ENCODE results near the gene MICAL3.

The MICAL3 gene

DNA sequence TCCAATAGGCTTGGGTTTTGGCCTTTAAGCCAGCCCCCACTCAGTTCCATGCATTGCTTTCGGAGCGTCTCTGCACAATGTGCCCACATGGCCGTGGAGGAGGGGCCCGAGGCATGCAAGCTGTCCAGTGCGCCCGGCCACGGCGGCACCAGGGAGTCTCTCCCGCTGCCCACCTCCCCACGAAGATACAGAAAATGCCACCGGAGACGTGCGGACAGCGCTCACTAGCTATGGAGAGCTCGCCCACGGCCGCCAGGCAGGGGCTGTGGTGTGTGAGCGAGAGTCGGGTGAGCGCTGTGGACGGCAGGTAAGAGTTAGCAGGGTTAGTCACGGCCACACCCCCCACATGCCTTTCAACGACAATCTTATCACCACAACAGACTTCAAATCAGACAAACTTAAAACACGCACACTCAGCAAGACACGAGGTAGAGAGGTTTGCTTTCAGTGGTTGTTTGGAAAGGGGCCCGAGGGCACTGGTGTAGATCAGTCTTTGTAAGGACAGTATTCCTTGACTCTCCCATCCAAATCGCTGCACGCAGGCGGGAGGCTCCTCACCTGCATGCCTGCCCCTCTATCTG, 231.4 kb downstream of the MICAL3 start:
- Mint-ChIP-seq H3K4me3 (no peak overlapping the region), H3K27ac (no peak overlapping the region), H3K4me1 (ENCODE audit: low read depth) (no peaks in the 10 kb centered on the region), H3K36me3 (ENCODE audit: low read depth) (no peaks in the 10 kb centered on the region), H3K27me3 (ENCODE audit: low read depth) (no peaks in the 10 kb centered on the region), H3K9me3 (no peaks in the 10 kb centered on the region)
- no peak for DNase-seq (ENCODE audit: low spot score)

DNA sequence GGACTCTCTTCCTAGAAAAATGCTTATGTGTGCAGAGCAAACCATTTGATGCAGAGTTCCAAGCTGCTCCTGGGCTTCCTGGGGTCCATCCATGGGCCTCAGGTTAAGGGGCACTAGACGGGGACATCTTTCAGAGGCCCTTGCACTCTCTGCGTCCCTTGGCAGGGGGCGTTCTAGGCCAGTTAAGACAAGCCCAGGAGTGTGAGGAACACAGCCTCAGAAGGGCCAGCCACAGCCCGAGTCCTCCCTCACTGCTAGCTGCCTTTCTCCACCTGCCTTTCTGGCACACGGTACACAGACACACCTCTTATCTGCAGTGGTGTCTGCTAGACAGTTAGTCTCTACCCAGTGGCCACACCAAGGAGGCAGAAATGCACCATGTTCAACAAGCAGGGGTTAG, 232.1 kb downstream of the MICAL3 start:
- Mint-ChIP-seq H3K27ac (no peak overlapping the region), H3K36me3 (ENCODE audit: low read depth) (no peaks in the 10 kb centered on the region), H3K9me3 (no peaks in the 10 kb centered on the region), H3K4me3 (no peak overlapping the region), H3K4me1 (ENCODE audit: low read depth) (no peaks in the 10 kb centered on the region), H3K27me3 (ENCODE audit: low read depth) (no peaks in the 10 kb centered on the region)
- no peak for DNase-seq (ENCODE audit: low spot score)

GRCh38 chr22:17791196-17791595, 233.2 kb downstream of the MICAL3 start:
- H3K27ac Mint-ChIP-seq, result no peak overlapping the region
- H3K9me3 Mint-ChIP-seq, result no peaks in the 10 kb centered on the region
- no peaks in the 10 kb centered on the region for H3K4me1 Mint-ChIP-seq (ENCODE audit: low read depth)
- H3K36me3 Mint-ChIP-seq (ENCODE audit: low read depth), result no peaks in the 10 kb centered on the region
- no peak for DNase-seq (ENCODE audit: low spot score)
- H3K4me3 Mint-ChIP-seq, result no peak overlapping the region
- H3K27me3 Mint-ChIP-seq (ENCODE audit: low read depth), result no peaks in the 10 kb centered on the region

GRCh38 chr22:17789379-17790200, 234.8 kb downstream of the MICAL3 start:
- Mint-ChIP-seq H3K4me1 (ENCODE audit: low read depth) (no peaks in the 10 kb centered on the region), H3K36me3 (ENCODE audit: low read depth) (no peaks in the 10 kb centered on the region), H3K27me3 (ENCODE audit: low read depth) (no peaks in the 10 kb centered on the region), H3K27ac (no peak overlapping the region), H3K4me3 (no peak overlapping the region), H3K9me3 (no peaks in the 10 kb centered on the region)
- DNase-seq (ENCODE audit: low spot score), result no peak

DNA sequence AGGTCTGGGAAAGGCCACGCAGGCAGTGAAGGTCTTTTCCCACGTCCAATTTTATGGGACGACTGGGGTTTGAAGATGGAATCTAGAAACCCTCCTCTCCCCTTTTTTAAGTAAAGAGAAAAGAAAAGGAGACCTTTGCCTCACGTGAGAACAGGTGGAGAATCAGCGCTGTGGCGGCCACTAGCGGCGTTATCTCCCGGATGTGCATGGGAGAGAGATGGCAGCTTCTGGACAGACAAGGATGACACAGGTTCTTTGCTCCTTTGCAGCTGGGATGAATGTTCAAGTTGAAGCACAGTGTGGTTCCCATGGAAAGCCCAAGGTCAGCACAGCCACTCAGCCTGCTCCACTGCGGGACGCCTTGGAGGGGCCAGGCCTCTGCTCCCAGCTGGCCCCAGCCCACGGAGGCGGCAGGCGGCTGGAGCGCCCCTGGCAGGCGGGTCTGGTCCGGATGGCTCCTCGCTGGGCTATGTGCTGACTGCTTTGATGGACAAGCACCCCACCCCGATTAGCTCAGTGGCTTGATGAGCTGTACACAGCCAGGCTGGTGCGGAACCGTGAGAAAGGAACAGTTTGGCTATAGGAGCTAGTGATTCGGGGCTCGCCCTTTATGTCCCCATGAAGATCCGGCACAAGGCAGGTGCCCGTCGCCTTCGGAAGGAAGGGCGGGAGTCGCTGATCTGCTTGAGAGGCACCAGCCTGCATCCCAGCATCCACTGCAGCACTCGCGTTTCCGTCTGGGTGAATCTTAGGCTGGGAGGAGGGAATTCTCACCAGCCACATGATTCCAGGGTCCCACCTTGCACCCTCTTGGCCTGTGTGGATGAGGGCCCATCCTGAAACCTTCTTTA, 235.6 kb downstream of the MICAL3 start:
- no peak overlapping the region for H3K27ac Mint-ChIP-seq
- no peaks in the 10 kb centered on the region for H3K4me1 Mint-ChIP-seq (ENCODE audit: low read depth)
- H3K4me3 Mint-ChIP-seq, result no peak overlapping the region
- DNase-seq (ENCODE audit: low spot score), result no peak
- no peaks in the 10 kb centered on the region for H3K27me3 Mint-ChIP-seq (ENCODE audit: low read depth)
- H3K36me3 Mint-ChIP-seq (ENCODE audit: low read depth), result no peaks in the 10 kb centered on the region
- no peaks in the 10 kb centered on the region for H3K9me3 Mint-ChIP-seq

- H3K4me1 Mint-ChIP-seq (ENCODE audit: low read depth), result no peaks in the 10 kb centered on the region
- no peaks in the 10 kb centered on the region for H3K27me3 Mint-ChIP-seq (ENCODE audit: low read depth)
- DNase-seq (ENCODE audit: low spot score), result no peak
- no peaks in the 10 kb centered on the region for H3K9me3 Mint-ChIP-seq
- no peaks in the 10 kb centered on the region for H3K36me3 Mint-ChIP-seq (ENCODE audit: low read depth)
- H3K27ac Mint-ChIP-seq, result no peak overlapping the region
- no peak overlapping the region for H3K4me3 Mint-ChIP-seq
Measured at GRCh38 chr22:17787716-17788330, 236.5 kb downstream of the MICAL3 start.

DNA sequence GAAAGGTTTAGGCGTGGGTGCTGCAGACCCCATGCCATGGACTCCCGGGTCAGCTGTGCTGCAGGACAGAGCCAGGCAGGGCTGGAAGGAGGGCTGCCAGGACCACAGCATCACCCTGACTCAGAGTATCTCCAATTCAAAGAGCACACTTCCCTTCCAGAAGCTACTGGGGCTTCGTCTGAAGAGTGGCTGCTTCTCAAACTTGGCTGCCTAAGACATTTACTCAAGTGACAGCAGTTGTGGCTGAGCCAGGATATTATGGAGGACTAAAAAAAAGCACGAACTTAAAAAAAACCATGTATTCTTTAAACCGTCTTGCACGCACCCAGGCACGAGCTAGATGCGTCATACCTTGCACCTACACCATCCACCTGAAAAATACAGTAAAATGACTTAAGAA, 237.1 kb downstream of the MICAL3 start:
- Mint-ChIP-seq H3K9me3 (no peaks in the 10 kb centered on the region), H3K27ac (no peak overlapping the region), H3K27me3 (ENCODE audit: low read depth) (no peaks in the 10 kb centered on the region), H3K4me1 (ENCODE audit: low read depth) (no peaks in the 10 kb centered on the region), H3K36me3 (ENCODE audit: low read depth) (no peaks in the 10 kb centered on the region), H3K4me3 (no peak overlapping the region)
- DNase-seq (ENCODE audit: low spot score), result no peak

- no peak overlapping the region for H3K4me3 Mint-ChIP-seq
- peaks cover under 1% of the 10 kb centered on the region for H3K4me1 Mint-ChIP-seq (ENCODE audit: low read depth)
- H3K36me3 Mint-ChIP-seq (ENCODE audit: low read depth), result no peaks in the 10 kb centered on the region
- H3K27me3 Mint-ChIP-seq (ENCODE audit: low read depth), result no peaks in the 10 kb centered on the region
- H3K27ac Mint-ChIP-seq, result no peak overlapping the region
- H3K9me3 Mint-ChIP-seq, result no peaks in the 10 kb centered on the region
- DNase-seq (ENCODE audit: low spot score), result no peak
Measured at GRCh38 chr22:17786435-17787161, 237.8 kb downstream of the MICAL3 start.

GRCh38 chr22:17785185-17786184, 238.9 kb downstream of the MICAL3 start:
- Mint-ChIP-seq H3K27ac (no peak overlapping the region), H3K27me3 (ENCODE audit: low read depth) (no peaks in the 10 kb centered on the region)
- DNase-seq (ENCODE audit: low spot score), result peak; percentile 51

GRCh38 chr22:17784776-17785175, 239.6 kb downstream of the MICAL3 start:
- DNase-seq (ENCODE audit: low spot score), result no peak
- no peaks in the 10 kb centered on the region for H3K27me3 Mint-ChIP-seq (ENCODE audit: low read depth)
- H3K4me3 Mint-ChIP-seq, result no peak overlapping the region
- H3K4me1 Mint-ChIP-seq (ENCODE audit: low read depth), result peaks cover 6% of the 10 kb centered on the region
- no peak overlapping the region for H3K27ac Mint-ChIP-seq
- no peaks in the 10 kb centered on the region for H3K9me3 Mint-ChIP-seq
- peaks cover 5% of the 10 kb centered on the region for H3K36me3 Mint-ChIP-seq (ENCODE audit: low read depth)

More at GRCh38 chr22:17785185-17786184, 238.9 kb downstream of the MICAL3 start:
- Mint-ChIP-seq H3K36me3 (ENCODE audit: low read depth) (peaks cover under 1% of the 10 kb centered on the region), H3K4me3 (no peak overlapping the region), H3K9me3 (no peaks in the 10 kb centered on the region), H3K4me1 (ENCODE audit: low read depth) (peaks cover 6% of the 10 kb centered on the region)

DNA sequence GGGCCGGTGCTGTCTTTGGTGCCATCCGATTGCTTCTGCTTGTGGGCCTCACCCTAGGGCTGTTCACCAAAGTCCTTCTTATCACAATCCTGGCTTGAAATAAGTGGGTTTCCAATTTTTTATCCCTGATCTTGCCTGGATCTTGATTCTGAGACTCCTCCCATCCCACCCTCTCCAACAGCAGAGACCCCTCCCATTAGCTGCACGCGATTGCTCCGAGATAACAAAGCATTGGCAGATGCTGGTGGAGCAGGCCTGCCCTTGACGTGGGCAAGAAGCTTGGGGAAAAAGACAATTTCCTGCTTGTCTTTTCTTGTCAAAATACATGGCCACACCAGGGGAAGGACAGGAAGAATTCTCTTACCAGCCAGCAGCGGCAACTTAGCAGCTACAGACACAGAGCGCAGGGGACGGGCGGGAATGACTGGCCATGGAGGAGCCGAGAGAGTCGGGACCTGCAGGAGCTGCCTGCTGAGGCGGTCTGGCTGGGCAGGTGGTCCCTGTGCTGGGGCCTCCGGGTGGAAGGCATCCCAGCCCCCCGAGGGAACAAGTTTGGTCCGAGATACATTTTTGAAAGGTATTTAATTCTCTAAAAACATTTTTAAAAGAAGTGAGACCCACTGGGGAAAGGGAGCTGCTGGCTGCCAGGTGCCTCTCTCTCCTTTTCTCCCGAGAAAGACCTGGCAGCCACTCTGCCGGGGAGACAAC, 240.4 kb downstream of the MICAL3 start:
- peaks cover 12% of the 10 kb centered on the region for H3K36me3 Mint-ChIP-seq (ENCODE audit: low read depth)
- peaks cover 10% of the 10 kb centered on the region for H3K4me1 Mint-ChIP-seq (ENCODE audit: low read depth)
- no peak overlapping the region for H3K27ac Mint-ChIP-seq
- H3K4me3 Mint-ChIP-seq, result no peak overlapping the region
- H3K27me3 Mint-ChIP-seq (ENCODE audit: low read depth), result no peaks in the 10 kb centered on the region
- DNase-seq (ENCODE audit: low spot score), result no peak
- no peaks in the 10 kb centered on the region for H3K9me3 Mint-ChIP-seq

DNA sequence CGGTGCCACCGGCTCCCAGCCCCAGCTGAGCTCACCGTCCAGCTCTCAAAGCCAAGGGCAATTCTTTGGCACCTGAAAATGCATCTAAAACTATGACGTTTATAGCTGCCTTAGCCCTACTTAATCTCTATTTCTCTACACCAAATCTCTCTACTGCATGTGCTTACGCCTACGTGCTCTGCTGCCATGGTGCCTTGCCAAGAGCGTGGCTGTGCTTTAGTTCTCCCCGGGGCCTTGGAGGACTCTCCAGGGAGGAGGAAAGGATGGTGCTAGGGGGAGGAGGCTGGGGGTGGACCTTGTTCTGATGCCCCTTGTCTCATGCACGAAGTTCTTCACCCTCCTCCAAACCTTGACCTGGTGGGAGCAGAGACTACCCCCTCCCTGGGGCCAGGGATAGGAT, 241.0 kb downstream of the MICAL3 start:
- H3K36me3 Mint-ChIP-seq (ENCODE audit: low read depth), result peaks cover 15% of the 10 kb centered on the region
- no peak overlapping the region for H3K27ac Mint-ChIP-seq
- H3K27me3 Mint-ChIP-seq (ENCODE audit: low read depth), result no peaks in the 10 kb centered on the region
- no peaks in the 10 kb centered on the region for H3K9me3 Mint-ChIP-seq
- H3K4me3 Mint-ChIP-seq, result no peak overlapping the region
- DNase-seq (ENCODE audit: low spot score), result no peak
- H3K4me1 Mint-ChIP-seq (ENCODE audit: low read depth), result peaks cover 12% of the 10 kb centered on the region

All from T-helper 2 cell treated with Interferon-gamma antibody and Interleukin-4, amounts not matched to agents 5 μg/mL and 100 μg/mL, for 36 hours (primary cell).